HuH-7 (cell line): ENCODE measurements around the gene GPR119.
"Not testable (repeated sequence)": the region's sequence is repeated elsewhere in the genome, so short reads cannot be mapped to it uniquely, and the experiment has no call there.

ENCODE experiments used
- DNase-seq: peaks from one replicate; pipeline ENCODE4 v3.0.0; 2011; ENCODE audit warnings: low spot score

Gene GPR119

DNA sequence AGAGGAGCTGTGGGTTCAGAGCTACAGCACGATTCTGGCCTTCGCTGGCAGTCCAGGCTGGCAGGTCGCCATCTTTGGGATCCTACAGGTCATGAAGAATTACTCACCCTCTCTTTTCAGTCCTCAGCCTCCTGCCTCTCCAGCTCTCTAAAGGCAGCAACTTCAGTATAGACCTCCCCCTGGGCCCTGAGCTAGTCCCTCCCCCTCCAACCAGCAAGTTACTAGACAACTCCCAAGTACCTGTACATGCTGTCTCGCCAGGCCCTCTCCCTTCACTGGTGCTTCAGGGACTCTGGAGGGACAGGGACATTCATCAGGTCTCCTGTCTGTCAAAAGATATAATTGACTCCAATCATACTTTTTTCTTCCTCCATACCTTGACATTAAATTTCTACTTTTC is at the start of gene GPR119:
Gene GPR119 (minus strand): TSS at position 155 of the 400 bp plus-strand sequence. CDS start 227 bp downstream, outside the sequence.
- no peak for DNase-seq

DNA sequence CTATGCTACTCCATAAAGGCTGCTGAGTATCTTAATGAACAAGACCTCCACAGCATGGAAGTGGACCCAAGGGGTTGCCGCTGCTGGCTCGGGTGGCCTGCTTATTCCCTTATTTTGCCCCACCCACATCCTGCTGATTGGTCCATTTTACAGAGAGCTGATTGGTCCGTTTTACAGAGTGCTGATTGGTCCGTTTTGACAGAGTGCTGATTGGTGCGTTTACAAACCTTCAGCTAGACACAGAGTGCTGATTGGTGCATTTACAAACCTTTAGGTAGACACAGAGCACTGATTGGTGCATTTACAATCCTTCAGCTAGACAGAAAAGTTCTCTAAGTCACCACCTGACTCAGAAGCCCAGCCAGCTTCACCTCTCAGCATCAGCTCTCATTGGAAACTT is 43.8 kb upstream of the GPR119 start:
- DNase-seq, result not testable (repeated sequence)

DNA sequence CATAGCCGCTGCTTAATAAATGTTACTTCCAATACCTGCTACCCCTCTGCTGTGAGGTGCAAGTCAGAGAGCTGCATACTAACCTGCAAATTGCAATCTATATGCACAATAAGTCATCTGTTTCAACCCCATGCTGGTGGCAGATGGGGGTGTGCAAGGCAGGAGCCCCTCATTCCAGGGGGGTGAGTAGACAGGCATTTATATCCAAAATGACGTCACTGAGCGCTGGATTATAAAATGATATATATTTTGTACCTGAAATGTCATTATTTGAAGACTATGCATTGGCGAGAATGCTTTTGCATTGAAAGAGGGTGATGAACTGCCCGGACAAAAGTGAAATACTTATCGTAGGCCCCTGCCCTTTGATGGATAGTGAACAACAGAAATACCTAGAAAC is 41.1 kb upstream of the GPR119 start:
- DNase-seq, result no peak

DNA sequence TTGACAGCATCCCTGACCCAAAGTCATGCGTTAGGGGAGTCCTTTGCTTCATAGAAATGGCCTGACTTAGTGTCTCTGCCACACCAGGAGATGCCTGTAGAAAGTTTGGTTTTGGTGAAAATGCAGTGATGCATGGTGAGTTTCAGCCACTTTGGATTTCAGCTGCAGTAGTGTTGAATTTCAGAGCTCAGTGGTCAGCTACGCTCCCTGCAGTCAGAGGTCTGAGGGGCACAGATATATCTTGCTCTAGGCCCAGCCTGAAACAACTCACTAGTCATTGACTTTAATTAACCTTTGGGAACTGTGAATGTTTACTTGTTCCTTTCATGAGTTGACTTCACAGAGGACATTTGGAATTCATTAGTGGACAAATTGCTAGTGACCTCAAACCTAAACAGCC is 33.8 kb upstream of the GPR119 start:
- DNase-seq, result no peak

DNA sequence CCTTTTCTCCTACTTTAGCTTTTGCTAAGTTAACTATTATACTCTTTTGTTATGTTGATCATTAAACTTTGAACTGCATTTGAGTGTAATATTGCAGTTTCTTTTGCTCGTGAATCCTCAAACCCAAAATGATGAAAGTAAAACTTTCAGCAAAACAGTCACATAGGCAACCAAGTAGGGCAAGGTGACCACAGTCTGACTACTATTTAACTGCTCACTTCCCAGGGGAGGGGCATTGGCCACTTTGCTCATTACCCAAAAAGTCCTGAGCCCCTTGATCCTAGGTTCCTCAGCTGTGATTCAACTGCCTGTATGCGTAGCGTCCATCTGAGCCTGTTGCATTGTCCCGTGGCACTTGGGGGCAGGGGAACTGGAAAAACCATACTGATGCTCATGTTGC is 33.3 kb upstream of the GPR119 start:
- no peak for DNase-seq

DNA sequence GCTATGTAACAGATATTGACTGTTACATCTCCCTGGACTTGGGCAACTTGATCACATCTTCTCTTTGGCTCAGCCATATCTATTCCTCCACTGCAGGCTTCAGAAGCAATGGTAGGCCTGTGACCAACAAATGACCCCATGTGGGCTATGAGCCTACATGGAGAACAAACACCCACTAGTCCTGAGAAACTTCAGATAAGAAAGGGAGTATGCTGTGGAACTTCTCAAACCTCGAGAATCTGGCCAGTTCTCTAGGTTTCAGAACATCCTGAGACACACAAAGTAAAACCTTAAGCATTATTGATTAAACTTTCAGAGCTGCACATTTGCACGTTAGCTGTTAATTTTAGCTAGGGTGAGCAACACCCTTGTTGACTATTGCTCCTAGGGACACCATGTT is 32.6 kb upstream of the GPR119 start:
- DNase-seq, result no peak

DNA sequence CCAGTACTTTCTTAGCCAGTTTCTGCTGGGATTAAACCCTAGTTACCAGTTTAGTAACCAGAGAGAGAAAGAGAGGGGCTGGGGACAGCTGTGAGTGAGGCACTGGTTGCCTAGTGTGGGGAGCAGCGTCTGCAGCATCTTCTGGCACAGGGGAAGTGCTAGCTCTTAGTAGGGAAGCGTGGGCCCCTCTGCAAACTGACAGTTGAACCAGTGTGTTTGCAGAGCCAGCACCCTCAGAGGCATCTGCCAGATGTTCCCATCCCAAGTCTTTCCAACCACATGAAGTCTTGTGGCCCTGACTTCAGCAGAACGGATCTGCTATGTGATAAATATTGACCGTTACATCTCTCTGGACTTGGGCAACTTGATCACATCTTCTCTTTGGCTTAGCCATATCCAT is 31.3 kb upstream of the GPR119 start:
- DNase-seq, result no peak

DNA sequence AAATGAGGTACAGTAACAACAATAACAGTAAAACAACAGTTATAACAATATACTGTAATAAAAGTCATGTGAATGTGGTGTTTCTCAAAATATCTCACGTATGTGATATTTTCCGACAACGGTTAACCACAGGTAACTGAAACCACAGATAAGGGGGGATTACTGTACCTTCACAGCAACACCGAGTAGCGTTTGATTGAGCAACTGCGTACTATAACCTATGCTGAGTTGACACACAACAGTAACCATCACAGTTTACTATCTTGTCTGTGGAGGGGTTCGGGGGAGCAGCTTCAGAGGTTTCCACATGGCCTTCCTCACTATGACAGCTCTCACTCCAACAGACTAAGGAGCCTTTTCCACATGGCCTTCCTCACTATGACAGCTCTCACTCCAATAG is 29.7 kb upstream of the GPR119 start:
- no peak for DNase-seq

DNA sequence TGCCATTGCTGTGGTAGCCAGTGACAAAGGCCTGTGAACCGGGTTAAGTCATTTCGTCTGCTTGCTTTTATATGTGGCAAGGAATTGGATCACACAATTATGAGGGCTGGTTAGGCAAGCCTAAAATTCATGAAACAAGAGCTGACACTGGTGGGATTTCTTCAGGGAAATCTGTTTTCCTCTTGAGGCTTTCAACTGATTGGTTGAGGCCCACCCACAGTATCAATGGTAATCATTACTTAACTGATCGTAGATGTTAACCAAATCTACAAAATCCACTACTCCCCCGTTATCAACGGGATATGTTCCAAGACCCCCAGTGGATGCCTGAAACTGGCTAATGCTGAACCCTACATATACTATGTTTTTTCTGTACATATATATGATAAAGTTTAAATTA is 29.3 kb upstream of the GPR119 start:
- DNase-seq, result no peak

DNA sequence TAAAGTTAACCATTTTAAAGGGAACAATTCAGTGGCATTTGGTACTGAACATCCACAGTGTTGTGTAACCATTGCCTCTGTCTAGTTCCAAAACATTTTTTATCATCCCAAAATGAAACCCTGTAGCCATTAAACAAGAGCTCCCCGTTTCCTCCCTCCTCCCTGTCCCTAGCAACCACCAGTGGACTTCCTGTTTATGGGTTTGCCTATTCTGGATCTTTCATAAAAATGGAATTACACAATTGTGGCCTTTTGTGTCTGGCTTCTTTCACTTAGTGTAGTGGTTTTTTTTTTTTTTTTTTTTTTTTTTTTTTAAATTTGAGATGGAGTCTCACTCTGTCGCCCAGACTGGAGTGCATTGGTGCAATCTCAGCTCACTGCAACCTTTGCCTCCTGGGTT is 27.9 kb upstream of the GPR119 start:
- no peak for DNase-seq

DNA sequence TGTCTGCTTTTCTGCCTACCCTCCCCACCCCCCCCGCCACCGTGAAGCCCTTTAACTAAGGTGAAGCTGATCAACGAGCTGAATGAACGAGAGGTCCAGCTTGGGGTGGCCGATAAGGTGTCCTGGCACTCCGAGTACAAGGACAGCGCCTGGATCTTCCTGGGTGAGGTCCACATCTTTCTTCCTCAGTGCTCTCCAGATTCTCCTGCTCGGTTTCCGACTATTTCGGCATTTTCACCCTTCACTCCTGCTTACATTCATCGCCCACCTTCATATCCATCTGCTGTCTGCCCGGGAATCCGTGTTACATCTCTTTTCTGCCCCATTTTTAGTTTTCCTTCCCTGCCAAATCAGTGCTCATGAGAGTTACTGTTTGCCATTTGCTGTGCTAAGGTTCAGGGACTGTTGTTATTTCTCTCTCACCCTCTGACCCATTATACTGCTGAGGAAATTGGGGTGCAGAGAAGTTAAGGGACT is 16.8 kb upstream of the GPR119 start:
- DNase-seq, result no peak

DNA sequence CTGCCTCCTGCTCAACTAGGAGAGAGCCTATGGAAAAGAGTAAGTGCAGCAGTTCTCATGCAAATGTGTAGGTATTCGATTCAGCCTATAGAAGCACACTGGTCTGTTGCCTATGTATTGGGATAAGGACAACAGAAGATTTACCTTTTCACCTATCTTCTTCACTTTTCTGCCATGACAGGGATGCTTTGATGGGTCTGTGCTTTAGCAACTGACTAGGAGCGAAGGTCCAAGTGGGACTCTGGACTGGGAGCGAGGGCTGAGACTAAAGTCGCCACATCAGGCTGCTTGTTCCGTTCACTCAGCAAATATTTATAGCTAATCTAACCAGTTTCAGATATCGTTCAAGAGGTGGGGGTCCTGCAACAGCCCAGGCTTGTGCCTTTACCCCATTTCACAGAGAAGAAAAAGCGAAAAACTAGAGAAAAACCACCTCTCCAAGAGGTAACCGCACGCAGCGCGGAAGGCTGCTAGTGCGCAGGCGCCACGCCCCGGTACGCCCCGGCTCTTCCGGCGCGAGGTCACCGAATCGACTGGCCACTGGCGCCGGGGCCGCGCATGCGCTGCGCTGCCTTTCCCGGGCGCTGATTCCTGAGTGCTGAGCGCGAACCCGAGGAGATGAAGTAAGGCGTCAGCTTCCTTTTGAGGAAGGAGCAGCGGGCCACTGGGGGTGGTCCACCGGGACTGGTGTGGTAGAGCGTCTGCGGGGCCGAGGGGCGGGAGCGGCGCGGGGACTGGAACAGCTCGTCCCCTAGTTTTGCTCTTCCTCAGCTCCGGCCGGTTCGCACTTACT is 16.1 kb upstream of the GPR119 start, which contains the start of gene RBMX2:
Gene RBMX2 (plus strand): TSS at position 573 of the 793 bp plus-strand sequence. CDS start 46 bp downstream, at position 619.
- peak; percentile 86 for DNase-seq

DNA sequence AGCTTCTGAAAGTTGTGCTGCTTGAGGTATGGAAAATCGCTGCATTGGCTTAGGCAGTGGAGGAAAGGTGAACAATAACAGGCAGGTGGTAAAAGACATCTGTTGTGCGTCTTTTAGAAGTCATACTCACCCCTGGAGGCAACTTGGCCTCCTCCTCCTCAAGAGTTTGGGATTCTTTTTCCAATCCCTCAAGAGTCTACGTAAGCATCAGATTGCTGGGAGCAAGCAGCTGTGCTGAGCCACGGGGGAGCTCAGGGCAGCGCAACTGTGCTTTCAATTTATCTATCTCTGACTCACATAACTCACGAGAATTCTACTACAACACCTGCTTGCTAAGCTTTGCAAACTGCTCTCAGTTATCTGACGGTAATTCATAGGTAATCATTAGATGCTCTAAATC is 9.9 kb upstream of the GPR119 start:
- DNase-seq, result no peak

DNA sequence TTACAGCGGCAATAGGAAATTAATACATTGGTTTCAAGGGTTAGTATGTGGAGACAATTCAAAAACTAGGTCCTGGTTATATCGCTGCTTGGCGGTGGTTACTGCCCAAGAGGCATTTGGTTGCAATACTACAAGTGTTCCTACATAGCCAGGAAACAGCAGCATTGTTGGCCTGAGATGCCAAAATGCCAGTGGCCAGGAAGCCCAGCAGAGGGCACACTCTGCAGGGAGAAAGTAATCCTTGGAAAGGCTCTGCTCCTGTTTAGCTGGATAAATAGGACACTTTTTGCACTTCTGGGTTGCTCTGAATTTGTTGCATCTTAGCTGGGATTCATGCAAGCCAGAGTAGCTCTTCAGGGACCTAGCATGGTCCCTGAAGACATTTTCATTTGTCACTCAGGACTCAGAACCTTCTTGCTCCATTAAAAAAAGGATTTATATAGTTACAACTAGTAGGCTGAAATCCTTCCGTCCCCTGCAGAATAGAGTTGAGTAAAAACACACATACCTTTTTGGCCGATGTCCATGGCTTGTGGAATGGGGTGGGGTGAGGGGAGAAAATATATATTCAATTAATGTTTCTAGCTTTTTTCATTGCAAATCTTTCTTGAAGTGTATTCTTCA is 8.1 kb upstream of the GPR119 start:
- peak; percentile 39 for DNase-seq

DNA sequence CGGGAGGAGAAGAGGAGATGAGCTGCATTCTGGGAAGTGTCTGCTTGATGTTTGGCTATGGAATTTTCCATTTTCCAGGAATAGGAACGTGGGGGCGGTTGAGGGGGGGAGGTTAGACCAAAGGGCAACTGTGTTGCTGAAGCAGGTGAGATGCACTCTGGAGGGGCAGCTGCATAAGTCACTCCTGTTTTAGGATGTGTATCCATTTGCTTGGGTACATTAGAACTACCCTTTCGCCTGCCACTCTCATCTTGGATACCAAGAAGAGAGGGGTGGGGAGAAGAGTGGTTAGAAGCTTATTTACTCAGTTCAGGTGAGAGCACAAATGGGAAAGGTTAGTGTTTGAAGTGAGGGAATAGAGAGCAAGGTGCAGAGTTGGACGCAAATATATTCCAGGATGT is 934 bp upstream of the GPR119 start:
- no peak for DNase-seq

DNA sequence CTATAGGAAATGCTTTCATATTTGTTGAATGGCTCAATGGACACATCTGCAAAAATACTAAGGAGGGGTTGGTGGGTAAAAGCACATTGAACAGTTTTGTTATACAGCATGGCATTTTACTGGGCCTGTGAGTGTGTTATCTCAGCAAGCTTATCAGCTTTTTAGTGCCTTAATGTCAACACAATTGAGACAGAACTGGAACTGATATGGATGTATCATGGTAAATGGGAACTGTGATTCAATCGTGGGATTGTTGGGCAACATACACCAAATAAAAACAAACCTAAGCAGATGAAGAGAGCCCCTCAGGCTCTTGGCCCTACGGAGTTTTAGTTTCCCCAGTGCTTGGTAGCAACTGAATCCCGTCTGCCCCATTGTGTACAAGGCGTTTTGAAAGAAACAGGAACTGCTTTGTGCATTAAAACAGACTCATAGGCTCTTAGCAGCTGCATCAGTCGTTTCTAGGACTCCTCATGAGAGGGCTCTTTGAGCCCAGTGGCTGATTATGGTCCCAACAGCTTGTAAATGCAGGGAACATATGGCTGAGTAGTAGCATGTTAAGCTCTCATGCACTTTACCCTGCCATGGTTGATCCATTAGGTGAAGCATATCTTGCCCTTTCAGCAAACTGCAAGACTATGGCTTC is 7.3 kb downstream of the GPR119 start:
- no peak for DNase-seq

DNA sequence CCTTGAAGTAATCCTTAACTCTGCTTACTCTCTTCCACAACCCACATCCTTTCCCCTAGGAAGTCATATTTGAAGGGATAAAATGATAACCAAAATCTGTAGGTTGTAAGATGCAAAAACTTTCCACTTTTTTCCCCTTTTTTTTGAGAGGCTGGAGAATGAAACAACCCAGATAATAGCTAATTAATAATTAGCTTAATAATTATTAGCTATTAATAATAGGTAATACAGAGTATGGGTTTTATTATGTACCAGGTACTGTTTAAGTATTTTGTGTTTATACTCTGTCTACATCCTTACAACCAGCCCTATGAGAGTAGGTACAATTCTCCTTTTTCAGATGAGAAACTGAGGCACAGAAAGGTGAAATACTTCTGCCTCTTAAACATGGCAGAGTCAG is 9.4 kb downstream of the GPR119 start:
- DNase-seq, result no peak

DNA sequence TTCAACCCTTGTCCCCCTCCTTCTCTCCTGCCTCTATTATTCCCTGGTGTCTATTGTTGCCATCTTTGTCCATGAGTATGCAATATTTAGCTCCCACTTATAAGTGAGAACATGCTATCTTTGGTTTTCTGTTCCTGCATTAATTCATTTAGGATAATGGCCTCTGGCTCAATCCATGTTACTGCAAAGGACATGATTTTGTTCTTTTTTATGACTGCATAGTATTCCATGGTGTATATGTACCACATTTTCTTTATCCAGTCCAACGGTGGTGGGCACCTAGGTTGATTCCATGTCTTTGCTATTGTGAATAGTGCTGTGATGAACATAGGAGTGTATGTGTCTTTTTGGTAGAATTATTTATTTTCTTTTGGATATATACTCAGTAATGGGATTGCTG is 33.4 kb downstream of the GPR119 start:
- not testable (repeated sequence) for DNase-seq

DNA sequence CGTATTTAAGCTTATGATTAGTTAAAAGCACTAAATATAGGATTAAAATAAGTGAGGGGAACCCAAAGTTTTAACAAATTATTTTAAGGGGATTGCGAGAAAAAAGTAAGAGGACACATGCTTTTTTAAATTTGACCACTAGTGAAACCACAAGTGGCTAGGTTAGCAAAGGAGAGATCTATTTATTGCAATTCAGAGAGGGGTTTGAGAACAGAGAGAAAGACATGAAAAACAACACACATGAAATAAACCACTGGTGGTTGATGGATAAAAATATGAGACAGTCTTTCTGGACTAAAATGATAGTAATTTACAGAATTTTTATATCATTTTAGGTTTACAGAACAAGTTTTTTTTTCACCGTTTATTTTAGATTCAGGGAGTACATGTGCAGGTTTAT is 33.9 kb downstream of the GPR119 start:
- no peak for DNase-seq

DNA sequence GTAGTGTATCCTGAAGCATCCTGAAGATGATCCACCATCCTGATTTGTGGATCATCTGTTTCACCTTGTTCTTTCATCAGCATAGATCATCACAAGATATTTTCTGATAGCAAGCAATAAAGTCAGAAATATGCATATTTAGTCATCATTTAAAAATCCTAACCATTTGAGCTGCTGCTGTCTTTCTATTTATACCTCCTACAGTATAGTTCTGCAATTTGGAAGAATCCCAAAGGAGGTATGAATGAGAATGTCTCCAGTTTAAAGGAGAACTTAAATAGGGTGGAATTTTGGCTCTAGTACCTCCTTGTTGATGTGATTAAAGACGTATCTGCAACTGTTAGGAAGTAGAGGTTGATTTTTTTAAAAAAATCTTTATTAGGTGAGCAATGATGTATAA is 38.2 kb downstream of the GPR119 start:
- no peak for DNase-seq

DNA sequence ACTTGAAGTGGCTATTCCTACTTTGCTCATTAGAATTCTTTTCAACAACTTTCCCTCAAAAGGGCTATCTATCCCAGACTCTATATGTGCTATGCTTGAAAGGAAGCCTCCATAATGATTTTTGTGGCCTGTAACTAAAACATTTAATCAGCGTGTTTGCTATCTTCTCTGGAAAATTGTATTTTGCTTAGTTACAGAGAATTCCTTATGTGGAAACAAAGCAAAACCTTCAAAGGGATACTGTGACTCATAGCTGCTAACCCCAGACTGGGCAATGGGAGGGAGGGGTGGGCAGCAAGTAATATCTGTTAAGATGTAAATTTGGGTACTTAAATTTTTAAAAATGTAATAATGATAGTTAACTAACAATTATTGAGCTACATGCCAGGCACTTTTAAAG is 42.1 kb downstream of the GPR119 start:
- no peak for DNase-seq

DNA sequence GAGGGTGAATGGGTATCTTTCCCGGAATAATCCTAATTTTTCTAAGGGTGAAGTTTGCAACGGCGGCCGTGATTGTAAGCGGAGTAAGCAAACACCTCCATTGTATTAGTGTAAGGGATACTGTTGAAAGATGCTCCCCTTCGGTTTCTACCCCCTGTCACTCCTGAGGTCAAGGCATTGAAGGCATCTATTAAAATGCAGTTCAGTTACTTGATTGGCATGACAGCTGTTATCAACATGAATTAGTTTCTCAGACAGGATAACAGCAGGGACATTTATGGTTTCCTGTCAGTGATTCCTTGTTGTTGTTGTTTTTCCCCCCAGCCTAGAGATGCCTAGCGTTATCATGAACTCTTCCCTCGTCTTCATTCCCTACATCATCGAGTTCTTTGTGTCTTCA is 45.2 kb downstream of the GPR119 start:
- no peak for DNase-seq
